HG02642 (cell line): Measurements from ENCODE around the gene CAMK2G.

ENCODE experiments used
- ATAC-seq: cut with Tn5 transposase; IDR thresholded peaks from one replicate; pipeline ENCODE4 v1.9.1; 2021; ENCODE audit warnings: mild to moderate bottlenecking; ENCODE audit not compliant: unreplicated experiment, poor library complexity

Gene CAMK2G

DNA sequence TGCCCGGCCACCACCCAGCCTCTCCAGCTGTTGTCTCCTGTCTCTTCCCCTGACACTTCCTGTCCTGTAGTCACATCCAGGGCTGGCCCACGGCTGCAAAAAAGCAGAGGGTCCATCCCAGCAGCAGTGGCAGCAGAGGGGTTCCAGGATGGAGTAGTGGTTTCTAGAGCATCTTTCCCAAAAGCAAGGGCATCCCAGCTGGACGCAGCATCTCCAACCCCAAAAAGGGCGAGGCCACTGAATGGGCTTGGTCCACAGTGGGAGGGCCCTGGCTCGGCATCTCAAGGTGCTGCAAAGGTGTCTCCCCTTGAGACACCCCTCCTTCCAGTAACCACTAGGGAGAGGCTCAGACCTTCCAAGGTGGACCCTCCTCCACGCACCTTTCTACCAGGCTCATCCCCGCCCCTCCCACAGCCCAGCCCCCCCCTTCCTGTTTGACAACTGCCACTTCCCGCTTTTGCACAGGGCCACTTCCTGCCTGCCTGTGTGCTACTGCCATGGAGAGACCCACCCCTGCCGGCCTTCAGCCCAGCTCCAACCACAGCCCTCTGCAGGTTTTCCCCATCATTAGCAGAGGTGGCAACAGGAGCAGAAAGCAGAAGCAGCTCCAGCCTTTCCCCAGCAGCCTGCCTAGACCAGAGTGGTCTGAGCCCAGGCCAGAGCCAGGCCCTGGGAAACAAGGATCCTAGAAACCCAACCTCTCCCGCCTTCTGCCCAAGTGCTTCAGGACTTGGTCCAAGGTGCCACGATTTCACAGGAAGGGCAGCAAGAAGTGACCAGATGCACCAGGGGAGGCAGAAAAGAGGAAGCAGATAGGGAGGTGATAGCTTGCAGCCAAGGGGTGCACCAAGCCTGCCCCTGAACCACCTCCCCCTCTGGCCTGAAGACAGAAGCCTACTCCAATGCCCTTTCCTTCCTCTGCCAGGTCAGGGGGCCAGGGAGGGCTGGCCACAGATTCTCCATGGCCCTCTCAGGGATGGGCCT, 8.6 kb downstream of the CAMK2G start:
- ATAC-seq = peak; percentile 72

DNA sequence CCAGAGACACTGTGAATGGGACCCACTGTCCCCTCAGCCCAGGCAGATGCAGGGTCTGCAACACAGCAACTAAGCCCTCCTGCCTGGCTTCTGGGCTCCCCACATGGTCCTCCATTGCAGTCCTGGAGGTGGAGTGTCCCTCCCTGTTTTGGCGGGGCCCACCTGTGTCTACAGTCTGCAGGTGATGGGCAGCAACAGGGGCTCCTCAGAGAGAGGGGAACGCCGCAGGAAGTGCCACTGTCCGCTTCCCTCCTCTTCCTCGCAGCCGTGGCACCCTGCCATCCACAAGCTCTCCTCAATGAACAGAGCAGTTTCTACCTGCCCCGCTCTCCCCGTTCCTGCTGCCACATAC, 9.3 kb downstream of the CAMK2G start:
- ATAC-seq = peak; percentile 6

DNA sequence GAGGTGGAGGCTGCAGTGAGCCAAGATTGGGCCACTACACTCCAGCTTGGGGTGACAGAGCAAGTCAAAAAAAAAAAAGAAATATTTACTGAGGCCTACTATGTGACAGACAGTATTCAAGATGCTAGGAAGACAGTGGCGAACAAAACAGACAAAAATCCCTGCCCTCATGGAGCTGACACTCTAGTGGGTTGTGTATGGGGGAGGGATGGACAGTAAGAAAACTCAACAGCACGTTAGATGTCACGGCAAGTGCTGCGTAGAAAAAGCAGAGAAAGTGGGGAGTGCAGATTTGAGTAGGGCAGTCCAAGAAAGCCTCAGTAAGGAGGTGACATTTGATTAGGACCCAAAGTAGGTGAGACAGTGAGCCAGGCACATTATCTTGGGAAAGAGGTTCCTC, 10.1 kb downstream of the CAMK2G start:
- no peak for ATAC-seq

DNA sequence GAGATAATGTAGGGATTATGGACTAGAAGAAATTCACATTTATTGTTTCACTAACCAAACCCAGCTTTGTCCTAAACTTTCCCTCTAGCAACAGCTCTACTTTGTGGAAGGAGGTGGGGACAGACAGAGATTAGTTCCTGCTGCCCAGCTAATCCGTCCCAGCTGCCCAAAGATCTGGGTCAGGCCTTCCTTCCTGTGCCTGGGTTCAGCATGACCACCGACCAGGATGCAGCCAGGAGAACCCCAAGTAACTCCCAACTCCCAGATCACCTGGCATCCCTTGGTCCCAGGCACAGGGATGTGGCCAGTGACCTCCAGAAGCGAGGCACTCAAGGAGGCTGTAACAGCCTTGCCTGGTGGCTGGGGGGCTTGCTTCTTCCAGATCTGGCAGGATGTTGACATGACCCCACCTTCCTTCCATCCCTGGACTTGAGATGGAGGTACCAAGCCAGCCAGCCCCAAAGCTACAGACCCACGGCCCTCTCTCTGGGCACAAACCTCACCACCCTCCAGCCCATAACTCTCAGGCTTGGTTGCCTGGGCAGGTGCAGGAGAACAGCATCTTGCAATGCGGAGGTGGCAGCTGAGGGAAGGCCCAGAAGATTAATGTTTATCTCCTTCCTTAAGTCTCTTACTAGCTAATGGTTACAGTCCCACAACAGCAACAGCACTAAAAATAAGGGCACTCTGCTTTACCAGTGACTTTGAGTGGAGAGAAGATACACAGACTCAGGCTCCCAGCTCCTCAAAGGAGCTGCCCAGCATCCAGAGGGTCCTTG, 11.1 kb downstream of the CAMK2G start:
- no peak for ATAC-seq

DNA sequence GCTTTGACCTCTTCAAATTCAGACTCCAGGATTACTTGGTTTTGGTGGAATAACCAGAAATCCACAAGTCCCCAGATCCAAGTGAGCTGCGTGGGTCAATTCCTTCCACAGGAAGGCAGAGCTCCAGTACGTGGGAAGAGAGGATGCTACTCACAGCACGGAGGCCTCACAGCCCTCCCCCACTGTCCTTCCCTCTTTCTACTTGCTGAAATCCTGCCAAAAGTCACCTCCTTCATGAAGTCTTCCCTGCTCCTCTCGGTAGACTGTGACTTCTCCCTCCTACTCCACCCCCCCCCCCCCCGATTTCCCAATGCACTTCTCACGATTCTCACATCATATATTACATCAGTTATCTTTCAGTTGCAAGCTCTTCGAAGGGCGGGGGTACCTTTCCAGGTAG, 12.3 kb downstream of the CAMK2G start:
- ATAC-seq = no peak

DNA sequence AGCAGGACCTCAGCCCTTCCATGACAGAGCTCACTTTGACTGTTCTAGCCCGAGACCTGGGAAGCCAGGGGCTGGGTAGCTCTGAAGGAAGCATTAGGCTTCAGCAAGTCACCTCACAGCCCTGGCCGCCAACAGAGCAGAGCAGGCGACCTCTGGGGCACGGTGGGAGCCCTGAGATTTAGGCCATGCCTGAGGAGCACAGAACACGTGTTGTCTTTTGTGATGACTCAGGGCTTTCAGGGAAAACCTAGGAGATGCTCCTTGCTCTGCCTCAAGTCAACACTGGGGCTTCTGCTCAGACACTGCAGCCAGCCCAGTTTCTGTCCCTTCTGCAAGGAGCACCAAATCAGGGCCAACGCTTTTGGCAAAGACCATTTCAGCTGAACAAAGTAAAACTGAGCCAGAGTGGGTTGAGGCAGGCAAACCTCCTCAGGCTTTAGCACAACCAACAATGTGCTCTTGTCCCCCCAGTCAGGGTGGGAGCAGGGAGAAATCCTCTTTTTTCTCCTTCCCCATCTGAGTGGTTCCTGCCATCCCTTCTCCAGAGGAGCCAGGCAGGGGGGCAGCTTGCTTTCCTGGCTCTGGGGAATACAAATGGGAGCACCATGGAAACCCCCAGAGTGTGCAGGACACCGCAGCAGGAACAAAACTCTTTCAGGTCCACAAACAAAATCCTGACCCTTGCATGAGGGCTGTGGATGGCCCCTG, 14.4 kb downstream of the CAMK2G start:
- no peak for ATAC-seq

DNA sequence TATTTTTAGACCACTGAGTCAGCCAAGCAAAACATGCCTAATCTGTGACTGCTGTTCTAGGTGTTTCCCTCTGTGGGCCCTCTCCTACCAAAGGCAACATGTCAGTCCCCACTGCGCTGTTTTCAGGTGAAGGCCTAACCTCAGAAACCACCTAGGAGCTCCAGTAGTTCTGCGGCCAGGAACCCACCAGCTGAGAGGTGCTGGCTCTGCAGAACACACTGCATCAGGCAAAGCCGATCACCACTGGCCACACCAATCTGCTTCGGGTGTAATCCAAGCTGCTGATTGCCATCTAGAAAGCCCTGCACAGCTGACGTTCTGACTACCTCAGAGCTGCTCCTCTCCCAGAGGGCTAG, 14.9 kb downstream of the CAMK2G start:
- ATAC-seq = no peak

DNA sequence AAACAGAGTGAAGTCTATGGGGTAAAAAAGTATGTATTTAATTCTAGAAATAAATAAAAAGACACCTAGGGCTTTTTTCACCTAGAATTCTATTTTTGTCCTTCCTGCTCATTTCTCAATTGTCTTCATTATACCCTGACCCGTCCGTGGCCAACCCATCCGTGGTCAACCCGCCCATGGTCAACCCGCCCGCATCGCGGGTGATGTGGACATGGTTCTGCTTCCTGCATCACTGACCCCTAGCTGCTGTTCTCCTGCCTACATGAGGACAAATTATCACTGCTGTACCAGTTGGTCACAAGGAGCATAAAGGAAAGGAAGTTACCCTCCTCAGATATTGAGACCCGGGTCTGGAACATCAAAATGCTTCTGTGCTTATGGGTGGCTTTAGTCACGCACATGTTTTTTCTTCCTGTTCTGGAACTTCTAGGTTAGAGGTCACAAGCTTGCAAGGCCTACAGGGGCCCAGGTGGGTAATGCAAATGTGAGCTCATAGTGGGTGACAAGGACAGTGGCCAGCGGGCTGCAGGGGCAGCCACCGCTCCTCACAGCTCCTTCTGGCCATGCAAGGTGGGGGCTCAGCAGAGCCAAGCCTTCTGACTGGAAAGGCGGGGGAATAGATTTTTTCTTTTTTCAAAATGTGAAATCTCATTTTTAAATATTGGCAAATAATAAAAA, 15.5 kb downstream of the CAMK2G start:
- ATAC-seq = no peak

DNA sequence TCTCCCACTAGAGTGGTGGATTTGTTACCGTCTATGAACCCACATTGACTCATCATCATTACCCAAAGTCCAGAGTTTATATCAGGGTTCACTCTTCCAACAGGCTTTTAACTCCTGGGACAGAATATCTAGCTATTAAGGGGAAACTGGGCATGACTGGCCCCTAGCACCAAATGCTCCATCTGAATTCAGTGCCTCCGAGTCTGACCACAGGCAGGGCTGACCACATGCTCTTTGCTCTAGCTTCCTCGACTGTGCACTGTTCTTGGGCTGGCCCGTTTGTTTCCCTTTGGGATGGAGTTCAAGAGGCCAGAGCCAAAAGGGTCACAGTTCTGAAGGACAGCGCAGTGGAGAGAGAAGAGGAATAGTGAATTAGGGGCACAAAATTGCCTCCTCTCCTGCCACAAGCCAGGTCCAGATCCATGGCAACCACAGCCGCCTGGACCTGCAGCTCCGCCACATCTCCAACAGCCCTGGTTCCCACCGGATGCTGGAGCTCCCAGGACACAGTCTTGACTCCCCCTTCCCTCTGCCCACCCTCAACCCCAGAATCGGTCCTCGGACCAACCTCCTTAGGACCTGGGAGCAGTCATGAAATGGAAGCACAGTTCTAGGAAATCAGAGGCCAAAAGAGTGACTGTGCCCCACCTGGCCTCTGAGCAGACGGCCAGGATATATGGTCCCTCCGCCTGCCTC, 16.2 kb downstream of the CAMK2G start:
- no peak for ATAC-seq

DNA sequence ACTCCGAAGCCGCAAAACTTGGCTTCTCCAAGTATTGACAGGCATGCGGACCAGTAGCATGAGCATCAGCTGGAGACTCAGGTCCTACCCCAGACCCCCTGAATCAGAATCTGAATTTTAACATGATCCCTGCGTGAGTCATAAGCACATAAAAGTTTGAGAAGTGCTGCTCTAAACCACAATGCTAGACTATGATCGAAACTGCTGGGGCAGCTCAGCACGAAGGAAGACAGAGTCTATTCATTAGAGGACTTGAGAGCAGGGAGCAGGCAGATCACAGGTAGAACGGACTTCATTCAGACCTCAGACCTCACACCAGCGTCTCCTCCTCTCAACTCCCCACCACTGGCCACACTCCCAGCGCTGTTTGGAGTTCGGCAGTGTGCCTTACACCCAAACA, 16.9 kb downstream of the CAMK2G start:
- ATAC-seq = no peak

DNA sequence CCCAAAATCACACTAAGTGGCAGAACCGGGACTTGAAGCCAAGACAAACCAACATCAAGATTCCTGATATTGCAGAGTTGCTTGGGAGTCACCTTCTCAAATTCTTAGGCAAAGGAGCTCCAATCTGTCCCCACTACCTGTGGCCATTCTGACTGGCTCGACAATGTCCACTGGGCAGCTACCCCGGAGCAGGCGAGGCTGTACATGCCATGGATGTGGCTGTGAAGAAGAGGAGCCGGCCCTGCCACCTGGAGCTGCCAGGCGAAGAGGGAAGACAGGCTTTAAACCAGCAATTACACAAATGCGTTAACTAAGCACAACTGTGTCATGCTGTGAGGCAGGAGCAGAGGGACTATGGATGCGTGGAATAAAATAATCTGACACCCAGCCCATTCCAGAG, 18.1 kb downstream of the CAMK2G start:
- no peak for ATAC-seq

DNA sequence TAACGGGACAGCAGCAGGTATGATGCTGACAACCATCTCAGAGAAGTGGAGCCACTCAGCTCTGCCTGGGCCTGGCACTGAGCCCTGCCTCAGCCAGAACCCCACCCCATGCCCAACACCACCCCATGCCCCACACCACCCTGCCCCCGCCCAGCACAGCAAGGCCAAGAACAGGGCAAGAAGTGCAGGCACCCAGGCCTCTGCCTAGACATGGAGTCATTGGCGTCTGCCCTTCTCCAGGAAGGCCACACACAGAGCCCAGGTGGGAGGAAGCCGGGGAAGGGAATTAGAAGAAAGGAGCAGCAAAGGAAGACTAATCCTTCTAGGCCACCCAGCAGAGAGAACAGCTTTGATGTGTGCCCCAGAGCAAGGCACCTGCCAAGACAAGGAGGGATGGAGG, 18.9 kb downstream of the CAMK2G start:
- no peak for ATAC-seq

DNA sequence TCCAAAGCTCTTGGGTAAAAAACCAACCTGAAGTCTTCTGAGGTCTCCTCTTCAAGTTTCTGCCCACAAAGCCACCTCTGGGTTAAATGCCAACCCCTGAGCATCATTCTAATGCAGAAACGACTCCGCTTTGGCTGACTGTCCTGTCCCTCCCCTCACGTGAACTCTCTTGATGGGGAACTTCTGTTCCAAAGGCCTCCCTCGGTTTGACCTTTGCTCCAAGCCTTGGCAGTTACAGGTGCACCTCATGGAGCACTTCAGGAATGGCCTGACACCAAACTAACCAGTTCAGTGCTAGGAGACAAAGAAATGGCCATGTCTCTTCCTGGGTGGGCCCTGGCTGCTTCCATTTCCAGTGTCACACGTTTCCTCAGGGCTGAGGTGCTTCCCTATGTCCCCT, 20.0 kb downstream of the CAMK2G start:
- ATAC-seq = no peak

DNA sequence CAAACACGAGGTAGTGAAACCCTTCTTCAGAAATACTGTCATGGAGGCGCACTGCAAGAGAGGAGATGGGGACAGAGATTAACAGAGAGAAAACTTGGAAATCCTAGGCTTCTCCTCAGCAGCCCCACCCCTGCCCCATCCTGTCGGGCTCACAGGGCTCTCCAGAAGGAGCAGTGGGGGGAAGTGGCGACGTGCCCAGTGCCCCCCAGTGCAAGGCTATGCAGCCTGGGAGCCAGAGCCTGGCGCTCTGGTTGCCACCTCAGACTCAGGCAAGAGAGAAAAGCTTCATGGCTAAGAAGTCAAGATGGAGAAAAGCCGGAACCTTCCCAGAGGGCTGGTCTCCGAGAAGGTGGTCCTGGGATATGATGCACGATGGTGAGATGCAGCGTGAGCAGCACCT, 21.2 kb downstream of the CAMK2G start:
- ATAC-seq = no peak

DNA sequence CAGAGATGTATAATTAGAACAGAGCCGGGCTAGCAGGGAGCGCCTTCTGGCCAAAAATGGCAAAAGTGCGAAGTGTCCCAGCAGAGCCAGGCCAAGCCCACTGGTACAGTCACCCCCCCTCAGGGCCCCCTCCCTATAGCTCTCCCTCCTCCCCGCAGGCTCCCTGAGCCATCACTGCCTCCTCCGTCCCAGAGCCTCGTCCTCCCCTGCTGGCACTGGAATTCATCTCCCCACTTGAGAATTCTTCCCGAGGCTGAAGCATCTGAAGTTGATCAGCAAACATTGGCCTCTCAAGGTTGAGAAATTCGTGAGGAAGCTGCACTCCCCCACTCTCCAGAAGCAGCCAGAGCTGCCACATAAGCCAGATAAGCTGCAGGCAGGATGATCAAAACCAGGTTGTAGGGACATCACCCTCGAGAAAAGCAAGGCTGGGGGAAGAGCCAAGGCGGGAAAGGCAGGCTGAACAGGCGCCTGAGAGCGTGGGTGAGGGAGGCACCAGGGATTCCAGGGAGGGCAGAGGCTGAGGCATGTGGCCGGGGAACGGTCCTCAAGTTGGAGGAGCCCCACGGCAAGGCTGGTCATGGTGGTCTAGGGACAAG, 23.4 kb downstream of the CAMK2G start:
- no peak for ATAC-seq

DNA sequence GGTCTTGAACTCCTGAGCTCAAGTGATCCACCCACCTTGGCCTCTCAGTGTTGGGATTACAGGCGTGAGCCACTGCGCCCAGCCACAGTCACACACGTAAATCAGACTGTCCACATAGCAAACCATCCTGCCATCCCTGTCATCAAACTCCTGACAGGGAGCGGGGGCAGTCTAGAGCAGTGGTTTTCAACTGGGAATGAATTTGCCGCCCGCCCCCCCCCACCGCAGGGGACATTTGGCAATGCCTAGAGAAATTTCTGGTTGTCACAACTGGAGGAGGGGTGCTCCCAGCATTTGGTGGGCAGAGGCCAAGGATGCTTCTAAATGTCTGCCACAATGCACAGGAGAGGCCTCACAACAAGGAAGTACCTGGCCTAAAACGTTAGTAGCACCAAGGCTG, 24.1 kb downstream of the CAMK2G start:
- ATAC-seq = no peak

DNA sequence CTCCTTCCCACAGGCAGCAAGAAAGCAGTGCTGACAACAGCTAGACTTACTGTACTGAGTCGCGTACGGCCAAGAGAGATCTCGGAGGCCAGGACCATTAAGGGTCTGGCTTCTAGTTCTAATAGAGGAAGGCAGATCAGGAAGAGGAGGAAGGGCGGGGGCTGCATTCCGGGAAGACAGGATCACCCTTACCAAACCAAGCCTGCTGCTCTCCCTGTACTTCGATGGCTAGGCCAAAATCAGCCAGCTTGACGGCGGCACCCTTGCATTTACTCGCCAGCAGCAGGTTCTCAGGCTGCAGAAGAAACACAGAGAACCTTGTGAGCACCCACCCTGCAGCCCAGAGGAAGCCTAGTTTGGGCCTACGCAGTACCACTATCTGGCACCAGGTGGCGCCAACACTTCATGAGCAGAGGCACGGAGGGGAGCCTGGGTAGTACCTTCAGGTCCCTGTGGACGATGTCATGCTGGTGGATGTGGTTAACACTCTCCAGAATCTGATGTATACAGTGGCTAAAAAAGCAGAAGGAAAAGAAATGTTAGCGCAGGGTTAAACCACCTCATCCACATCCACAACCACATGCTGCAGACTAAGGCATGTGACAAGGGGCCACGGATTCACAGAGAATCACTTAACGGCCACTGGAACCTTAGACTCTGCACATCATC, 25.4 kb downstream of the CAMK2G start:
- ATAC-seq = peak; percentile 88

DNA sequence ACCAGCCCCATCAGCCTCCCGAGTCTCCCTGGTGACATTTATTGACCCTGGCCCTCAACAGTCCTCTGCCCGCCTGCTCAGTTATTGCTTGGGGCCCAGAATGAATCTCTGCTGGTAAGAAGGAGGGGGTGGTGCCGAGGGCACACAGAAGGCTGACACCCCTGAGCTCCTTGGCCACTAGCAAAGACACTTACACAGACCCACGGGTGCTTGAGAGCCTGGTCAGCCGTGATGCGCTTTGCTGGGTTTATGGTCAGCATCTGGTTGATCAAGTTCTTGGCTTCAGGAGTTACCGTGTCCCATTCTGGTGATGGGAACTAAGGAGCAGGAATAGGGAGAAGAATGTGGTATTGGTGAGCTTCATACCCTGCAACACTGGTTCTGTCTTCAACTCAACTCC, 27.3 kb downstream of the CAMK2G start:
- no peak for ATAC-seq

DNA sequence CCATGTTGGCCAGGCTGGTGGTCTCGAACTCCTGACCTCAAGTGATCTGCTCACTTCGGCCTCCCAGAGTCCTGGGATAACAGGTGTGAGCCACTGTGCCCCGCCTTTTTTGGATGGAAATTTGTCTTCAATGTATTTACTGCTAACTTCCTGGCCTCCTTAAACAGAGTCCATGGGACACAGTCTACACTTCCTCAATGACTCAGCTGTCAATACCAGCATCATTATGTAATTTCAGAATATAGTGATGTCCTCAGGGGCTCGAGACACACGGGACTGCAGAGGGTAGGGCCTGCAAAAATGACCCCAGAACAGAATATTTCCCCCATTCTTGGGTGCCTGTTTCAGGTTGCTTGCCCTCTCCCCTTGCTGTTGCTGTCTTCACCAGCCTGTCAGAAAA, 31.1 kb downstream of the CAMK2G start:
- ATAC-seq = no peak
